Activated CD8-positive, alpha-beta T cell treated with anti-CD3 and anti-CD28 coated beads for 36 hours (primary cell): ENCODE data around the gene TRIOBP. TPM values are rescaled to one million over a fixed set of nuclear protein-coding genes. Genes with fewer than 3 reads are reported as not detected.

ENCODE experiments used
- ATAC-seq: fragments of 200-7000 bp; cut with Tn5 transposase; one replicate; pipeline ENCODE4 v1.10.0; 2021; ENCODE audit warnings: mild to moderate bottlenecking, moderate library complexity
- CTCF ChIA-PET: fragments of 350-600 bp; sonication (Branson Sonifier 250); formaldehyde crosslinking; loops from one replicate; lab custom pipeline; 2021; ENCODE audit warnings: antibody characterized with exemption; lab: Charles Lee
- POLR2A ChIA-PET: fragments of 350-600 bp; sonication (Branson Sonifier 250); formaldehyde crosslinking; loops from one replicate; lab custom pipeline; 2021; ENCODE audit warnings: antibody characterized with exemption; lab: Charles Lee
- DNase-seq: peaks from one replicate; pipeline ENCODE4 v3.0.0-alpha.2; 2020
- H3K27ac Mint-ChIP-seq: one replicate; pipeline ENCODE4 v1.8.0; 2021; ENCODE audit warnings: mild to moderate bottlenecking, mixed read lengths
- H3K27me3 Mint-ChIP-seq: one replicate; pipeline ENCODE4 v1.8.0; 2021; ENCODE audit warnings: mixed read lengths
- H3K36me3 Mint-ChIP-seq: one replicate; pipeline ENCODE4 v1.8.0; 2021; ENCODE audit warnings: low read depth, mixed read lengths
- H3K4me1 Mint-ChIP-seq: one replicate; pipeline ENCODE4 v1.8.0; 2021; ENCODE audit warnings: low read depth, mixed read lengths
- H3K4me3 Mint-ChIP-seq: one replicate; pipeline ENCODE4 v1.8.0; 2021; ENCODE audit warnings: mild to moderate bottlenecking, moderate library complexity, mixed read lengths
- H3K9me3 Mint-ChIP-seq: one replicate; pipeline ENCODE4 v1.8.0; 2021; ENCODE audit warnings: mixed read lengths
- CTCF ChIP-seq: fragments of 200-600 bp; IDR thresholded peaks from one replicate; pipeline ENCODE4 v1.8.0; 2022; ENCODE audit warnings: antibody characterized with exemption, mild to moderate bottlenecking
- intact Hi-C: fragments of 100-400 bp; cut with micrococcal nuclease; formaldehyde crosslinking; loops from one replicate; pipeline ENCODE4 v1.10.0; 2022
- total RNA-seq, 2 experiments: library from RNA; stranded (reverse); gene quantifications; one replicate each; pipeline ENCODE4 v1.2.3, GENCODE V29; 2021

Gene TRIOBP
- total RNA-seq, 2 experiments from 2014 or later = 17.8 to 20.7 TPM

GRCh38 chr22:37818409-37819104 lies 121.7 kb downstream of the TRIOBP start:
- ChIA-PET POLR2A (interaction anchor here (0.7 to 2.2 kb wide), 6 partner anchors 9 to 106 kb away, joined by 3 to 6 read pairs (median 3); partner anchors contain the start of genes EIF3L and GCAT), CTCF (interaction anchor here (0.9 to 5.2 kb wide), 37 partner anchors 11 to 252 kb away, joined by 3 to 89 read pairs (median 4); partner anchors contain the start of genes ANKRD54, C22orf23, GCAT and LGALS1)
- Mint-ChIP-seq H3K27ac (no peak overlapping the region), H3K27me3 (peaks cover 22% of the 10 kb centered on the region), H3K4me3 (peak overlapping the region; percentile 50), H3K9me3 (no peaks in the 10 kb centered on the region), H3K4me1 (peaks cover 10% of the 10 kb centered on the region), H3K36me3 (no peaks in the 10 kb centered on the region)
- intact Hi-C loops = loop anchor here (5.0 kb wide), 2 partner anchors 44 to 114 kb away; no protein-coding TSS in a partner anchor
- peak; percentile 56 for TF ChIP-seq CTCF
- ATAC-seq = peak; percentile 76
- DNase-seq = peak; percentile 79

DNA sequence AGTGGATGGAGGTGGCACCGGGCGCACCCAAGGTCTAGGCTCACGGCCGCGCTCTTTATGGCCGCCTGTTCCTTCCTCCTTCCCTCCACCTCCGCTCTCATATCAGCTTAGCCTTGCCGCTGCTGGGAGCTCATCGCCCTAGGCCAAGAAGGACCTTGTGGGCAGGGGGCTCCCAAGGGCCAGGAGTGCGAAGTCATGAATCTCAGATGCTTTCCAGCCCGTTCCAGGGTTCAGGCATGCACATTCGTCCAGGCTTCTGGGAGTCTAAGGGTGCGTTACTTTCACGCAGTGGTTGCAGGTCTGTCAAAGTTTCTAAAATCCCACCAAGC lies 122.2 kb downstream of the TRIOBP start:
- TF ChIP-seq CTCF = no peak
- H3K27me3 Mint-ChIP-seq = peaks cover 22% of the 10 kb centered on the region
- no peak overlapping the region for H3K27ac Mint-ChIP-seq
- no peaks in the 10 kb centered on the region for H3K9me3 Mint-ChIP-seq
- ChIA-PET POLR2A (interaction anchor here (0.7 to 2.2 kb wide), 5 partner anchors 10 to 106 kb away, joined by 3 to 6 read pairs (median 3); partner anchors contain the start of genes EIF3L and GCAT), CTCF (interaction anchor here (1.1 to 5.2 kb wide), 19 partner anchors 12 to 191 kb away, joined by 3 to 89 read pairs (median 5); partner anchors contain the start of genes ANKRD54, GCAT and PDXP)
- H3K4me1 Mint-ChIP-seq = peaks cover 10% of the 10 kb centered on the region
- ATAC-seq (no peak), DNase-seq (no peak)
- H3K36me3 Mint-ChIP-seq = no peaks in the 10 kb centered on the region
- peak overlapping the region; percentile 50 for H3K4me3 Mint-ChIP-seq
- intact Hi-C loops = loop anchor here (5.0 kb wide), 2 partner anchors 43 to 113 kb away; no protein-coding TSS in a partner anchor

- CTCF ChIA-PET = interaction anchor here (1.8 to 5.2 kb wide), 3 partner anchors 13 to 114 kb away, joined by 5 to 89 read pairs (median 73); partner anchors contain the start of gene GCAT
- DNase-seq (no peak), ATAC-seq (no peak)
- Mint-ChIP-seq H3K9me3 (no peaks in the 10 kb centered on the region), H3K4me3 (no peak overlapping the region), H3K27me3 (peaks cover 25% of the 10 kb centered on the region), H3K27ac (no peak overlapping the region), H3K4me1 (peaks cover 10% of the 10 kb centered on the region), H3K36me3 (no peaks in the 10 kb centered on the region)
- POLR2A ChIA-PET = interaction anchor here (0.6 to 2.2 kb wide), 4 partner anchors 8 to 12 kb away, joined by 3 to 6 read pairs (median 3); partner anchors contain the start of gene GCAT
- TF ChIP-seq CTCF = no peak
- intact Hi-C loops = no loop called here
Observed at GRCh38 chr22:37820350-37820749, 123.5 kb downstream of the TRIOBP start.

DNA sequence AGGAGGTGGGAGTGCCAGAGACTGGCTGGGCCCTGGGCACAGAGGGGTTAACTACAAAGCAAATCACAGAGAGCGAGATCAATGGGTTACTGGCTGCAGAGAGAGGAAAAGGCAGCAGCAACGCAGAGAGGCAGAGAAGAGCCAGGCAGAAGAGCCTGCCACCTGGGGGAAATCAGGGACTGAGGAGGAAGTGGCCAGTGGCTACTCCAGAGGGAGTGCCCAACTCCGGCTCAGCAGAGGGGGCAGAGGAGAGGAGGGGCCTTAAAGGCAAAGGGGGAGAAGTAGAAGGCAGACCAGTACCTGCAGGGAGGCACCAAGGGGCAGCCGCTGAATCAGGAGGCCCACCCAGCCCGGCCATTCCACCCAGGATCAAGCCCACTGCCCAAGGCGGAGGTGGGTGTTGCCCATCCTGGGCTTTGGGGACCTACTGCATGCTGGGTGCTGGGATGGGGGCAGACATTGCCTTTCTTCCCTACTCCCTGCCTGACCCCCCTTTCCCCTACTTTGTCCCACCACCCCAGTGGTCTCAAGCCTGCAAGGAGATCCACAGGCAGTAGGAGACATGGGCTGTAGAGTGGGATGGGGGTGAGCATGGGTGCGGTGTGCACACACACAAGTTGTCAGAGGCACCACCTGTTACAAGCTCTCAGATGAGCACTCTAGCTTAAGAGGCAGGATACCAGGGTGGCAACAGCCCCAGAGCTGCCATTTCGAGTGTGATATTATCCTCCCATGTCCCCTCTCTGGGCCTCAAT lies 125.4 kb downstream of the TRIOBP start:
- peaks cover 28% of the 10 kb centered on the region for H3K27me3 Mint-ChIP-seq
- DNase-seq (no peak), ATAC-seq (no peak)
- POLR2A ChIA-PET = no interaction called here
- intact Hi-C loops = no loop called here
- TF ChIP-seq CTCF = no peak
- no peaks in the 10 kb centered on the region for H3K36me3 Mint-ChIP-seq
- H3K27ac Mint-ChIP-seq = no peak overlapping the region
- no peaks in the 10 kb centered on the region for H3K9me3 Mint-ChIP-seq
- no peak overlapping the region for H3K4me3 Mint-ChIP-seq
- CTCF ChIA-PET = no interaction called here
- peaks cover 10% of the 10 kb centered on the region for H3K4me1 Mint-ChIP-seq
